Measurements from ENCODE around the gene CDC73. TPM values are rescaled to one million over a fixed set of nuclear protein-coding genes. Genes with fewer than 3 reads are reported as not detected.

The CDC73 gene
- total RNA-seq, 1 experiment from 2014 or later = 63.2 TPM

GRCh38 chr1:193221651-193222050, 99.8 kb downstream of the CDC73 start:
- POLR2A ChIA-PET = no interaction called here

More at GRCh38 chr1:193221651-193222050, 99.8 kb downstream of the CDC73 start:
- H2AFZ ChIP-seq (ENCODE audit: low read depth, low read length, poor library complexity, severe bottlenecking) = no peak overlapping the region
- no peak overlapping the region for H3K27ac ChIP-seq (ENCODE audit: low read depth, low read length)
- intact Hi-C loops (cut with micrococcal nuclease) = no loop called here
- H3K27me3 ChIP-seq (ENCODE audit: insufficient read depth, low read length) = no peaks in the 10 kb centered on the region
- no peaks in the 10 kb centered on the region for H3K9me2 ChIP-seq (ENCODE audit: insufficient read depth)
- H3K9me3 ChIP-seq (ENCODE audit: control insufficient read depth in 1 of 2, insufficient read depth in 1 of 2, low read depth in 1 of 2, low read length in 2 of 2) = no peaks in the 10 kb centered on the region
- RAD21 ChIA-PET (ENCODE audit: low non-redundant PET in 1 of 2, low total read pairs in 2 of 2, uncharacterized antibody in 2 of 2, unreplicated experiment in 2 of 2) = no interaction called here
- no peak for TF ChIP-seq EZH2 (IDR thresholded peaks at IDR 0.05)
- TF ChIP-seq POLR2AphosphoS5 (IDR thresholded peaks at IDR 0.05; ENCODE audit: low read depth, low read length) = no peak
- TF ChIP-seq, protein P1, sequence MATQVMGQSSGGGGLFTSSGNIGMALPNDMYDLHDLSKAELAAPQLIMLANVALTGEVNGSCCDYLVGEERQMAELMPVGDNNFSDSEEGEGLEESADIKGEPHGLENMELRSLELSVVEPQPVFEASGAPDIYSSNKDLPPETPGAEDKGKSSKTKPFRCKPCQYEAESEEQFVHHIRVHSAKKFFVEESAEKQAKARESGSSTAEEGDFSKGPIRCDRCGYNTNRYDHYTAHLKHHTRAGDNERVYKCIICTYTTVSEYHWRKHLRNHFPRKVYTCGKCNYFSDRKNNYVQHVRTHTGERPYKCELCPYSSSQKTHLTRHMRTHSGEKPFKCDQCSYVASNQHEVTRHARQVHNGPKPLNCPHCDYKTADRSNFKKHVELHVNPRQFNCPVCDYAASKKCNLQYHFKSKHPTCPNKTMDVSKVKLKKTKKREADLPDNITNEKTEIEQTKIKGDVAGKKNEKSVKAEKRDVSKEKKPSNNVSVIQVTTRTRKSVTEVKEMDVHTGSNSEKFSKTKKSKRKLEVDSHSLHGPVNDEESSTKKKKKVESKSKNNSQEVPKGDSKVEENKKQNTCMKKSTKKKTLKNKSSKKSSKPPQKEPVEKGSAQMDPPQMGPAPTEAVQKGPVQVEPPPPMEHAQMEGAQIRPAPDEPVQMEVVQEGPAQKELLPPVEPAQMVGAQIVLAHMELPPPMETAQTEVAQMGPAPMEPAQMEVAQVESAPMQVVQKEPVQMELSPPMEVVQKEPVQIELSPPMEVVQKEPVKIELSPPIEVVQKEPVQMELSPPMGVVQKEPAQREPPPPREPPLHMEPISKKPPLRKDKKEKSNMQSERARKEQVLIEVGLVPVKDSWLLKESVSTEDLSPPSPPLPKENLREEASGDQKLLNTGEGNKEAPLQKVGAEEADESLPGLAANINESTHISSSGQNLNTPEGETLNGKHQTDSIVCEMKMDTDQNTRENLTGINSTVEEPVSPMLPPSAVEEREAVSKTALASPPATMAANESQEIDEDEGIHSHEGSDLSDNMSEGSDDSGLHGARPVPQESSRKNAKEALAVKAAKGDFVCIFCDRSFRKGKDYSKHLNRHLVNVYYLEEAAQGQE (IDR thresholded peaks at IDR 0.05; ENCODE audit: low read depth) = no peak
- TF ChIP-seq RAD21 (IDR thresholded peaks at IDR 0.05; ENCODE audit: low read depth) = no peak
- no peak for TF ChIP-seq EZH2phosphoT487 (IDR thresholded peaks at IDR 0.05; ENCODE audit: borderline replicate concordance)
- no peak for TF ChIP-seq SRF (IDR thresholded peaks at IDR 0.05; ENCODE audit: low read depth)
- no peak for TF ChIP-seq ZNF274 (IDR thresholded peaks at IDR 0.05; ENCODE audit: low read depth, low read length)
- TF ChIP-seq JUND (IDR thresholded peaks at IDR 0.05) = no peak
- no peak for TF ChIP-seq CBX3 (IDR thresholded peaks at IDR 0.05; ENCODE audit: low read depth)
- no peak for TF ChIP-seq ZBTB33 (IDR thresholded peaks at IDR 0.05; ENCODE audit: extremely low read depth, insufficient replicate concordance, low read length)
- no peak for TF ChIP-seq MAX (IDR thresholded peaks at IDR 0.05)
- TF ChIP-seq ELF1 (IDR thresholded peaks at IDR 0.05; ENCODE audit: borderline replicate concordance, low read depth) = no peak
- no peak for TF ChIP-seq YY1 (IDR thresholded peaks at IDR 0.05; ENCODE audit: extremely low read depth, insufficient replicate concordance, low read depth, low read length)
- no peaks in the 10 kb centered on the region for H4K20me1 ChIP-seq (ENCODE audit: insufficient read depth)
- no TSS peak for BruUV-seq (replicated peaks)
- no peak for ATAC-seq
- no peak overlapping the region for H3K4me2 ChIP-seq (ENCODE audit: low read length)
- no peak overlapping the region for H3K4me3 ChIP-seq (replicated peaks in 1 of 2; ENCODE audit: low read depth in 1 of 2, low read length in 2 of 2)
- H3K36me3 ChIP-seq (ENCODE audit: control insufficient read depth in 1 of 2, insufficient read depth in 2 of 2, low read length in 2 of 2) = no peaks in the 10 kb centered on the region; a peak in 1 of 4 replicates
- DNase-seq (ENCODE audit: low read depth, low spot score) = no peak
- no peaks in the 10 kb centered on the region for H3K4me1 ChIP-seq (ENCODE audit: control insufficient read depth in 1 of 2, insufficient read depth in 2 of 2, low read length in 2 of 2)
- peaks cover 19% of the 10 kb centered on the region for H3K79me2 ChIP-seq (ENCODE audit: insufficient read depth, low read length)
- CTCF ChIA-PET = interaction anchor here (0.7 kb wide), 1 partner anchor 32 kb away, joined by 4 read pairs; no protein-coding TSS in a partner anchor
- no peak overlapping the region for H3K9ac ChIP-seq (ENCODE audit: low read length)

Measured in HCT116 (cell line).